HepG2 (cell line): ENCODE data around the gene ACVR1C. TPM values are rescaled to one million over a fixed set of nuclear protein-coding genes. Genes with fewer than 3 reads are reported as not detected.
"Not testable (repeated sequence)": the region's sequence is repeated elsewhere in the genome, so short reads cannot be mapped to it uniquely, and the experiment has no call there.

Experiments used
- ATAC-seq: fragments of 200-7000 bp; cut with Tn5 transposase; 3 replicates; pipeline ENCODE4 v1.9.1; 2020; ENCODE audit warnings: mild to moderate bottlenecking, moderate library complexity
- BruUV-seq: library from RNA; stranded (reverse); fragments of 400-500 nt; replicated peaks from 2 replicates; lab custom pipeline; 2021; lab: Mats Ljungman, UMichigan
- CTCF ChIA-PET: fragments of 300-600 bp; formaldehyde crosslinking; extraction: SDS; loops from one replicate; lab custom pipeline; 2021; ENCODE audit warnings: low total read pairs, inconsistent platforms, low intra/inter-chr PET ratio; lab: Yijun Ruan, JAX
- POLR2A ChIA-PET: fragments of 350-600 bp; sonication (Branson Sonifier 250); formaldehyde crosslinking; loops from one replicate; lab custom pipeline; 2020; ENCODE audit warnings: antibody characterized with exemption, inconsistent platforms; lab: Yijun Ruan, JAX
- DNase-seq: peaks from one replicate; pipeline ENCODE4 v3.0.0-alpha.2; 2015; ENCODE audit warnings: low spot score
- FAIRE-seq: peaks from 3 replicates; lab custom pipeline; 2011; peaks lifted over from hg19 to GRCh38; lab: Jason Lieb, UNC
- H2AFZ ChIP-seq: one replicate; pipeline ENCODE4 v1.6.1; 2011; ENCODE audit warnings: low read length, inconsistent platforms
- H3K27ac ChIP-seq: fragments of 300-600 bp; 3 replicates; pipeline ENCODE4 v1.8.0; 2011; ENCODE audit warnings: mixed run types, mild to moderate bottlenecking, mixed read lengths, low read length, inconsistent platforms; ENCODE audit not compliant: insufficient read depth; ENCODE audit errors: extremely low read length
- H3K27me3 ChIP-seq, 2 experiments: fragments of 200-600 bp in 1 of 2; 2 replicates in 1 of 2; 3 replicates in 1 of 2; pipeline versions ENCODE4 v1.6.0 to v1.8.0; 2011; ENCODE audit warnings: low read length in 2 of 2, mild to moderate bottlenecking in 2 of 2, moderate library complexity in 2 of 2, inconsistent platforms in 1 of 2; ENCODE audit not compliant: insufficient read depth in 2 of 2, control insufficient read depth in 1 of 2
- H3K36me3 ChIP-seq, 2 experiments: fragments of 200-600 bp in 1 of 2; replicated peaks in 1 of 2; 2 replicates in 1 of 2; 3 replicates in 1 of 2; pipeline versions ENCODE4 v1.5.1 to v1.8.0; 2011; ENCODE audit warnings: low read length in 2 of 2, inconsistent platforms in 1 of 2; ENCODE audit not compliant: insufficient read depth in 2 of 2, control insufficient read depth in 1 of 2
- H3K4me1 ChIP-seq: 2 replicates; pipeline ENCODE4 v1.5.1; 2012; ENCODE audit warnings: low read length, inconsistent platforms; ENCODE audit not compliant: insufficient read depth
- H3K4me2 ChIP-seq: 2 replicates; pipeline ENCODE4 v1.6.0; 2011; ENCODE audit warnings: low read depth, low read length, inconsistent platforms
- H3K4me3 ChIP-seq, 3 experiments: fragments of 200-600 bp in 1 of 3; sonication (generic), shearing (Covaris generic) in 1 of 3; replicated peaks in 1 of 3; 2 replicates each; pipeline ENCODE4 v1.5.1; 2011 to 2016; ENCODE audit warnings: low read length in 3 of 3, inconsistent platforms in 2 of 3, low read depth in 2 of 3, mild to moderate bottlenecking in 2 of 3, control low read depth in 1 of 3, mixed read lengths in 1 of 3; ENCODE audit not compliant: insufficient read depth in 1 of 3
- H3K79me2 ChIP-seq: one replicate; pipeline ENCODE4 v1.6.1; 2011; ENCODE audit warnings: low read length, inconsistent platforms; ENCODE audit not compliant: insufficient read depth
- H3K9ac ChIP-seq: 2 replicates; pipeline ENCODE4 v1.6.0; 2011; ENCODE audit warnings: mild to moderate bottlenecking, low read depth, low read length, inconsistent platforms; ENCODE audit not compliant: insufficient read depth
- H3K9me3 ChIP-seq: 2 replicates; pipeline ENCODE4 v1.5.1; 2012; ENCODE audit warnings: mild to moderate bottlenecking, low read length
- H4K20me1 ChIP-seq: 2 replicates; pipeline ENCODE4 v1.6.0; 2011; ENCODE audit warnings: inconsistent platforms, mild to moderate bottlenecking, low read length, moderate library complexity; ENCODE audit not compliant: insufficient read depth
- BRF2 ChIP-seq: sonication (generic); formaldehyde crosslinking; IDR thresholded peaks from 2 replicates; pipeline ENCODE4 v1.8.1; 2022; ENCODE audit warnings: mild to moderate bottlenecking, missing genetic modification reagents
- MAFK ChIP-seq, 2 experiments: IDR thresholded peaks in 1 of 2; conservative IDR thresholded peaks in 1 of 2; 2 replicates each; pipeline ENCODE4 v1.6.1; 2011; ENCODE audit warnings: improper control_type of control experiment in 2 of 2, low read length in 2 of 2
- ZBTB37 ChIP-seq: sonication (generic); formaldehyde crosslinking; IDR thresholded peaks from 2 replicates; pipeline ENCODE4 v1.4.0; 2020; ENCODE audit warnings: mild to moderate bottlenecking, missing genetic modification reagents
- ZNF335 ChIP-seq: sonication (generic); formaldehyde crosslinking; IDR thresholded peaks from 2 replicates; pipeline ENCODE4 v1.4.0; 2020; ENCODE audit warnings: missing genetic modification reagents
- ZNF44 ChIP-seq: sonication (generic); formaldehyde crosslinking; IDR thresholded peaks from 2 replicates; pipeline ENCODE4 v1.5.1; 2020; ENCODE audit warnings: mild to moderate bottlenecking, missing genetic modification reagents
- WGBS: methylation state at CpG from one replicate; pipeline ENCODE4 v1.1.6; 2017; ENCODE audit warnings: low lambda C conversion rate; 5-methylcytosine and 5-hydroxymethylcytosine counted together
- in situ Hi-C: cut with HindIII; loops from 2 replicates; pipeline ENCODE4 v1.10.0; 2017; ENCODE audit warnings: low pct_unique_long_range_greater_than_20kb; ENCODE audit not compliant: extremely low pct_ligation_motif_present
- intact Hi-C: fragments of 100-400 bp; cut with micrococcal nuclease; formaldehyde crosslinking; loops from one replicate; pipeline ENCODE4 v1.10.0; 2022; ENCODE audit not compliant: unreplicated experiment
- polyA plus RNA-seq, 8 experiments: library from polyadenylated mRNA; depleted of rRNA in 3 of 8; stranded (reverse) in 7 of 8; unstranded in 1 of 8; fragments of >200 nt; fragmentation: Illumina TruSeq in 4 of 8; extraction: Trizol in 4 of 8; gene quantifications; 2 replicates each; pipeline versions ENCODE4 v1.2.1 to v1.2.3, GENCODE V29; 2011 to 2016; ENCODE audit warnings: low read depth in 4 of 8, missing spikeins in 1 of 8, mixed read lengths in 1 of 8; ENCODE audit not compliant: insufficient read depth in 1 of 8
- total RNA-seq, 5 experiments: library from RNA; depleted of rRNA; stranded (reverse); fragments of >200 nt; fragmentation: Illumina TruSeq; extraction: Trizol; gene quantifications; 2 replicates each; pipeline ENCODE4 v1.2.3, GENCODE V29; 2016; ENCODE audit warnings: low read depth in 1 of 5

The ACVR1C gene
- total and polyA plus RNA-seq, 2 of the 13 experiments (the other 11 are each of a cell fraction or from before 2014, with no cell fraction given), result 0.05 to 1.0 TPM

- peaks cover 2 to 3% of the 10 kb centered on the region in 2 experiments; a peak in 2 of 5 replicates for H3K27me3 ChIP-seq
- H3K9ac ChIP-seq, result no peak overlapping the region
- H3K9me3 ChIP-seq, result no peaks in the 10 kb centered on the region
- DNase-seq (no peak), FAIRE-seq (no peak), ATAC-seq (no peak)
- WGBS, result 24% methylated on average over 4 of the region's 4 CpGs
- no peaks in the 10 kb centered on the region for H3K79me2 ChIP-seq
- BruUV-seq, result no TSS peak
- H3K4me3 ChIP-seq, result no peak overlapping the region
- ChIA-PET CTCF (no interaction called here), POLR2A (no interaction called here)
- H3K36me3 ChIP-seq, result no peaks in the 10 kb centered on the region
- H3K27ac ChIP-seq, result no peak overlapping the region
- intact Hi-C loops, result no loop called here
- TF ChIP-seq ZNF335 (CRISPR knock-in tag), result no peak
- no peak for TF ChIP-seq BRF2 (CRISPR knock-in tag)
- TF ChIP-seq MAFK (conservative IDR thresholded peaks at IDR 0.05 in 1 of 2, IDR thresholded peaks at IDR 0.05 in 1 of 2; ENCODE audit: low read length in 2 of 2), result peak; percentile 2 to 44; a peak in 2 of 4 replicates
- TF ChIP-seq ZNF44, result no peak
- no peak for TF ChIP-seq ZBTB37 (CRISPR knock-in tag)
- no peaks in the 10 kb centered on the region for H3K4me1 ChIP-seq
- H4K20me1 ChIP-seq, result no peaks in the 10 kb centered on the region
- no peak overlapping the region for H3K4me2 ChIP-seq
- no peak overlapping the region for H2AFZ ChIP-seq
- in situ Hi-C loops, result no loop called here
Measured at GRCh38 chr2:157523270-157524247, 105.1 kb downstream of the ACVR1C start.

GRCh38 chr2:157514966-157515365 is 113.7 kb downstream of the ACVR1C start:
- WGBS, result 96% methylated on average over 15 of the region's 15 CpGs
- H3K27me3 ChIP-seq, ATAC-seq, H3K9me3 ChIP-seq, H3K36me3 ChIP-seq, BruUV-seq, POLR2A ChIA-PET, H2AFZ ChIP-seq, H3K9ac ChIP-seq, H3K4me2 ChIP-seq, H3K79me2 ChIP-seq, H3K4me3 ChIP-seq, FAIRE-seq, CTCF ChIA-PET, H3K27ac ChIP-seq, DNase-seq, intact Hi-C loops, H4K20me1 ChIP-seq, H3K4me1 ChIP-seq: not testable (repeated sequence)
- in situ Hi-C loops, result loop anchor here (5.0 kb wide), 1 partner anchor 77 kb away; no protein-coding TSS in a partner anchor
